IgD-negative memory B cell (primary cell): ENCODE data around the gene PPFIBP2. TPM values are rescaled to one million over a fixed set of nuclear protein-coding genes. Genes with fewer than 3 reads are reported as not detected.
A peak's percentile ranks its signal among the peaks of the same experiment; 100 is the strongest.

Experiments
- H3K27ac Mint-ChIP-seq, 3 donors: one replicate each; pipeline ENCODE4 v1.8.0; 2020 to 2022; ENCODE audit warnings: mild to moderate bottlenecking in 3 of 3, mixed read lengths in 3 of 3, moderate library complexity in 1 of 3
- H3K27me3 Mint-ChIP-seq: one replicate; pipeline ENCODE4 v1.8.0; 2021; ENCODE audit warnings: mixed read lengths
- H3K36me3 Mint-ChIP-seq: one replicate; pipeline ENCODE4 v1.8.0; 2020; ENCODE audit warnings: mild to moderate bottlenecking, mixed read lengths
- H3K4me1 Mint-ChIP-seq, 3 donors: one replicate each; pipeline ENCODE4 v1.8.0; 2020 to 2022; ENCODE audit warnings: mixed read lengths in 3 of 3, mild to moderate bottlenecking in 1 of 3
- H3K4me3 Mint-ChIP-seq, 4 donors: one replicate each; pipeline ENCODE4 v1.8.0; 2020 to 2022; ENCODE audit warnings: mild to moderate bottlenecking in 4 of 4, mixed read lengths in 4 of 4, moderate library complexity in 3 of 4
- H3K9me3 Mint-ChIP-seq, 3 donors: one replicate each; pipeline ENCODE4 v1.8.0; 2020 to 2021; ENCODE audit warnings: mixed read lengths in 3 of 3, mild to moderate bottlenecking in 1 of 3
- polyA plus RNA-seq: library from polyadenylated mRNA; unstranded; fragments of 300-500 nt; fragmentation: Illumina TruSeq; gene quantifications from one replicate; pipeline ENCODE4 v1.2.3, GENCODE V29; 2021

The PPFIBP2 gene
- polyA plus RNA-seq, 1 donor from 2014 or later, result 29.1 TPM

- Mint-ChIP-seq H3K36me3 (peaks cover 2% of the 10 kb centered on the region), H3K27ac (peak overlapping the region in 2 of 3 donors; percentile 87 to 88), H3K27me3 (peaks cover 23% of the 10 kb centered on the region), H3K4me1 (peaks cover 12 to 15% (median 14%) of the 10 kb centered on the region in 3 donors), H3K4me3 (peak overlapping the region; percentile 81 to 95 (median 87)), H3K9me3 (peaks cover 0 to 7% (median 0%) of the 10 kb centered on the region in 3 donors)
Measured at GRCh38 chr11:7673724-7674434, 160.1 kb downstream of the PPFIBP2 start.

GRCh38 chr11:7675631-7676030 lies 161.8 kb downstream of the PPFIBP2 start:
- peak overlapping the region in 1 of 4 donors; percentile 46 for H3K4me3 Mint-ChIP-seq
- H3K27ac Mint-ChIP-seq, result peak overlapping the region in 1 of 3 donors; percentile 28
- peaks cover 12 to 15% (median 14%) of the 10 kb centered on the region in 3 donors for H3K4me1 Mint-ChIP-seq
- peaks cover 23% of the 10 kb centered on the region for H3K27me3 Mint-ChIP-seq
- H3K36me3 Mint-ChIP-seq, result no peaks in the 10 kb centered on the region
- H3K9me3 Mint-ChIP-seq, result peaks cover 0 to 7% (median 0%) of the 10 kb centered on the region in 3 donors

GRCh38 chr11:7677071-7677470 lies 163.3 kb downstream of the PPFIBP2 start:
- Mint-ChIP-seq H3K27me3 (peaks cover 25% of the 10 kb centered on the region), H3K9me3 (peaks cover 0 to 7% (median 0%) of the 10 kb centered on the region in 3 donors), H3K4me3 (no peak overlapping the region), H3K36me3 (no peaks in the 10 kb centered on the region), H3K27ac (no peak overlapping the region), H3K4me1 (peaks cover 11 to 14% (median 12%) of the 10 kb centered on the region in 3 donors)

- no peaks in the 10 kb centered on the region for H3K36me3 Mint-ChIP-seq
- peaks cover 0 to 7% (median 0%) of the 10 kb centered on the region in 3 donors for H3K9me3 Mint-ChIP-seq
- H3K27ac Mint-ChIP-seq, result no peak overlapping the region
- H3K4me3 Mint-ChIP-seq, result no peak overlapping the region
- peaks cover 4 to 7% (median 6%) of the 10 kb centered on the region in 3 donors for H3K4me1 Mint-ChIP-seq
- peaks cover 22% of the 10 kb centered on the region for H3K27me3 Mint-ChIP-seq
Measured at GRCh38 chr11:7677796-7678201, 164.0 kb downstream of the PPFIBP2 start.

- Mint-ChIP-seq H3K4me1 (no peaks in the 10 kb centered on the region), H3K27me3 (peaks cover 7% of the 10 kb centered on the region)
Measured at GRCh38 chr11:7683571-7683970, 169.8 kb downstream of the PPFIBP2 start.

GRCh38 chr11:7686761-7687160 lies 173.0 kb downstream of the PPFIBP2 start:
- H3K4me3 Mint-ChIP-seq, result no peak overlapping the region
- H3K36me3 Mint-ChIP-seq, result no peaks in the 10 kb centered on the region
- no peaks in the 10 kb centered on the region for H3K9me3 Mint-ChIP-seq
- H3K4me1 Mint-ChIP-seq, result no peaks in the 10 kb centered on the region
- H3K27me3 Mint-ChIP-seq, result peaks cover 11% of the 10 kb centered on the region
- H3K27ac Mint-ChIP-seq, result no peak overlapping the region

More at GRCh38 chr11:7683571-7683970, 169.8 kb downstream of the PPFIBP2 start:
- no peak overlapping the region for H3K27ac Mint-ChIP-seq
- H3K9me3 Mint-ChIP-seq, result no peaks in the 10 kb centered on the region
- H3K4me3 Mint-ChIP-seq, result no peak overlapping the region
- H3K36me3 Mint-ChIP-seq, result no peaks in the 10 kb centered on the region

- no peaks in the 10 kb centered on the region for H3K36me3 Mint-ChIP-seq
- H3K27me3 Mint-ChIP-seq, result peaks cover 16% of the 10 kb centered on the region
Measured at GRCh38 chr11:7687386-7687785, 173.6 kb downstream of the PPFIBP2 start.

GRCh38 chr11:7688238-7688826 lies 174.5 kb downstream of the PPFIBP2 start:
- Mint-ChIP-seq H3K4me1 (peaks cover 0 to 2% (median 0%) of the 10 kb centered on the region in 3 donors), H3K4me3 (no peak overlapping the region), H3K9me3 (no peaks in the 10 kb centered on the region), H3K27me3 (peaks cover 17% of the 10 kb centered on the region), H3K27ac (no peak overlapping the region), H3K36me3 (no peaks in the 10 kb centered on the region)

More at GRCh38 chr11:7687386-7687785, 173.6 kb downstream of the PPFIBP2 start:
- Mint-ChIP-seq H3K27ac (no peak overlapping the region), H3K4me1 (no peaks in the 10 kb centered on the region), H3K9me3 (no peaks in the 10 kb centered on the region), H3K4me3 (no peak overlapping the region)

- no peak overlapping the region for H3K27ac Mint-ChIP-seq
Measured at GRCh38 chr11:7689239-7689638, 175.4 kb downstream of the PPFIBP2 start.

GRCh38 chr11:7690648-7691047 lies 176.8 kb downstream of the PPFIBP2 start:
- Mint-ChIP-seq H3K4me1 (peaks cover 0 to 2% (median 0%) of the 10 kb centered on the region in 3 donors), H3K4me3 (no peak overlapping the region), H3K9me3 (no peaks in the 10 kb centered on the region), H3K36me3 (no peaks in the 10 kb centered on the region), H3K27ac (no peak overlapping the region), H3K27me3 (peaks cover 23% of the 10 kb centered on the region)

More at GRCh38 chr11:7689239-7689638, 175.4 kb downstream of the PPFIBP2 start:
- H3K36me3 Mint-ChIP-seq, result no peaks in the 10 kb centered on the region
- no peaks in the 10 kb centered on the region for H3K9me3 Mint-ChIP-seq
- no peak overlapping the region for H3K4me3 Mint-ChIP-seq
- H3K27me3 Mint-ChIP-seq, result peaks cover 25% of the 10 kb centered on the region
- H3K4me1 Mint-ChIP-seq, result peaks cover 0 to 2% (median 0%) of the 10 kb centered on the region in 3 donors

- Mint-ChIP-seq H3K36me3 (no peaks in the 10 kb centered on the region), H3K27me3 (peaks cover 22% of the 10 kb centered on the region), H3K9me3 (no peaks in the 10 kb centered on the region)
Measured at GRCh38 chr11:7691759-7692350, 178.1 kb downstream of the PPFIBP2 start.

GRCh38 chr11:7692426-7692825 lies 178.6 kb downstream of the PPFIBP2 start:
- no peak overlapping the region for H3K27ac Mint-ChIP-seq
- peaks cover 22% of the 10 kb centered on the region for H3K27me3 Mint-ChIP-seq
- H3K4me1 Mint-ChIP-seq, result peaks cover 0 to 2% (median 0%) of the 10 kb centered on the region in 3 donors
- H3K4me3 Mint-ChIP-seq, result no peak overlapping the region
- no peaks in the 10 kb centered on the region for H3K9me3 Mint-ChIP-seq
- no peaks in the 10 kb centered on the region for H3K36me3 Mint-ChIP-seq

More at GRCh38 chr11:7691759-7692350, 178.1 kb downstream of the PPFIBP2 start:
- Mint-ChIP-seq H3K27ac (no peak overlapping the region), H3K4me1 (peaks cover 0 to 2% (median 0%) of the 10 kb centered on the region in 3 donors), H3K4me3 (no peak overlapping the region)

GRCh38 chr11:7694235-7694634 lies 180.4 kb downstream of the PPFIBP2 start:
- no peaks in the 10 kb centered on the region for H3K9me3 Mint-ChIP-seq
- no peak overlapping the region for H3K4me3 Mint-ChIP-seq
- H3K36me3 Mint-ChIP-seq, result no peaks in the 10 kb centered on the region
- H3K27me3 Mint-ChIP-seq, result peaks cover 22% of the 10 kb centered on the region
- H3K4me1 Mint-ChIP-seq, result peaks cover 0 to 2% (median 0%) of the 10 kb centered on the region in 3 donors
- H3K27ac Mint-ChIP-seq, result no peak overlapping the region

GRCh38 chr11:7696424-7696823 lies 182.6 kb downstream of the PPFIBP2 start:
- no peaks in the 10 kb centered on the region for H3K9me3 Mint-ChIP-seq
- no peaks in the 10 kb centered on the region for H3K36me3 Mint-ChIP-seq
- no peak overlapping the region for H3K27ac Mint-ChIP-seq
- H3K27me3 Mint-ChIP-seq, result peaks cover 18% of the 10 kb centered on the region
- H3K4me1 Mint-ChIP-seq, result peaks cover 0 to 2% (median 0%) of the 10 kb centered on the region in 3 donors
- no peak overlapping the region for H3K4me3 Mint-ChIP-seq
